Loucy (cell line): ENCODE results near the gene MAP7D3.

ENCODE experiments used
- H2AFZ ChIP-seq: fragments of 200-600 bp; sonication (generic); 2 replicates; pipeline ENCODE4 v1.6.0; 2016; ENCODE audit warnings: antibody characterized with exemption, mild to moderate bottlenecking, low read length, moderate library complexity
- H3F3A ChIP-seq: fragments of 200-600 bp; 2 replicates; pipeline ENCODE4 v1.6.0; 2016; ENCODE audit warnings: antibody characterized with exemption, low read depth, mild to moderate bottlenecking
- H3K27me3 ChIP-seq: fragments of 200-600 bp; sonication (generic); 2 replicates; pipeline ENCODE4 v1.6.1; 2014; ENCODE audit warnings: low read length, mild to moderate bottlenecking; ENCODE audit not compliant: insufficient read depth, poor library complexity, severe bottlenecking
- H3K36me3 ChIP-seq: fragments of 200-600 bp; sonication (generic); 2 replicates; pipeline ENCODE4 v1.6.1; 2016; ENCODE audit warnings: low read length; ENCODE audit not compliant: insufficient read depth
- H3K4me1 ChIP-seq: fragments of 200-600 bp; sonication (generic); 2 replicates; pipeline ENCODE4 v1.5.1; 2014; ENCODE audit warnings: low read length, mild to moderate bottlenecking; ENCODE audit not compliant: insufficient read depth, poor library complexity, severe bottlenecking
- H3K4me2 ChIP-seq: fragments of 200-600 bp; sonication (generic); 2 replicates; pipeline ENCODE4 v1.6.0; 2014; ENCODE audit warnings: antibody characterized with exemption, low read length, low read depth, mild to moderate bottlenecking; ENCODE audit not compliant: poor library complexity, severe bottlenecking
- H3K4me3 ChIP-seq: fragments of 200-600 bp; sonication (generic); 2 replicates; pipeline ENCODE4 v1.5.1; 2014; ENCODE audit warnings: low read length, mild to moderate bottlenecking, mixed read lengths; ENCODE audit not compliant: poor library complexity, severe bottlenecking
- H3K79me2 ChIP-seq: fragments of 200-600 bp; sonication (generic); 2 replicates; pipeline ENCODE4 v1.6.1; 2014; ENCODE audit warnings: low read length; ENCODE audit not compliant: insufficient read depth
- H3K9ac ChIP-seq: fragments of 200-600 bp; sonication (generic); 2 replicates; pipeline ENCODE4 v1.6.0; 2014; ENCODE audit warnings: mild to moderate bottlenecking, low read depth, low read length, moderate library complexity; ENCODE audit not compliant: poor library complexity, severe bottlenecking
- H3K9me2 ChIP-seq: fragments of 200-600 bp; sonication (generic); replicated peaks from 2 replicates; pipeline ENCODE4 v1.6.1; 2016; ENCODE audit warnings: low read depth, low read length, mixed read lengths
- H3K9me3 ChIP-seq: fragments of 200-600 bp; sonication (generic); 2 replicates; pipeline ENCODE4 v1.6.1; 2014; ENCODE audit warnings: mild to moderate bottlenecking, antibody characterized with exemption, low read length, low read depth; ENCODE audit not compliant: insufficient read depth
- H4K20me1 ChIP-seq: fragments of 200-600 bp; sonication (generic); 2 replicates; pipeline ENCODE4 v1.6.0; 2014; ENCODE audit warnings: antibody characterized with exemption, low read length, mild to moderate bottlenecking; ENCODE audit not compliant: insufficient read depth, poor library complexity, severe bottlenecking
- CTCF ChIP-seq: fragments of 200-600 bp; sonication (generic); conservative IDR thresholded peaks from 2 replicates; pipeline ENCODE4 v1.5.1; 2014; ENCODE audit warnings: mild to moderate bottlenecking, antibody characterized with exemption, low read length
- EZH2phosphoT487 ChIP-seq: fragments of 200-600 bp; IDR thresholded peaks from 2 replicates; pipeline ENCODE4 v1.6.1; 2018; ENCODE audit warnings: antibody characterized with exemption, mild to moderate bottlenecking, moderate library complexity, borderline replicate concordance

The MAP7D3 gene

GRCh38 chrX:136220540-136220939 is 30.7 kb downstream of the MAP7D3 start:
- H4K20me1 ChIP-seq: no peaks in the 10 kb centered on the region
- no peak overlapping the region for H3K4me3 ChIP-seq
- H3K4me1 ChIP-seq: no peaks in the 10 kb centered on the region
- H3K27me3 ChIP-seq: no peaks in the 10 kb centered on the region
- H3K9me2 ChIP-seq: no peaks in the 10 kb centered on the region
- H3K36me3 ChIP-seq: peaks cover 58% of the 10 kb centered on the region; the same call in 1 of the 2 replicates
- H3K9ac ChIP-seq: no peak overlapping the region
- H3K4me2 ChIP-seq: no peak overlapping the region
- no peaks in the 10 kb centered on the region for H3K79me2 ChIP-seq
- no peaks in the 10 kb centered on the region for H3F3A ChIP-seq
- no peaks in the 10 kb centered on the region for H3K9me3 ChIP-seq
- TF ChIP-seq CTCF: no peak
- TF ChIP-seq EZH2phosphoT487: no peak
- H2AFZ ChIP-seq: no peak overlapping the region

GRCh38 chrX:136219893-136220292 is 31.3 kb downstream of the MAP7D3 start:
- no peaks in the 10 kb centered on the region for H3K9me2 ChIP-seq
- no peaks in the 10 kb centered on the region for H4K20me1 ChIP-seq
- H3K4me2 ChIP-seq: no peak overlapping the region
- H3F3A ChIP-seq: no peaks in the 10 kb centered on the region
- H3K27me3 ChIP-seq: no peaks in the 10 kb centered on the region
- TF ChIP-seq CTCF: no peak
- no peak for TF ChIP-seq EZH2phosphoT487
- H3K4me1 ChIP-seq: no peaks in the 10 kb centered on the region
- no peak overlapping the region for H2AFZ ChIP-seq
- H3K9ac ChIP-seq: no peak overlapping the region
- H3K36me3 ChIP-seq: peaks cover 51% of the 10 kb centered on the region; the same call in 1 of the 2 replicates
- H3K9me3 ChIP-seq: no peaks in the 10 kb centered on the region
- H3K4me3 ChIP-seq: no peak overlapping the region
- no peaks in the 10 kb centered on the region for H3K79me2 ChIP-seq

GRCh38 chrX:136215559-136215958 is 35.6 kb downstream of the MAP7D3 start:
- Histone ChIP-seq H3K9ac (no peak overlapping the region), H3K4me1 (no peaks in the 10 kb centered on the region), H3F3A (no peaks in the 10 kb centered on the region), H3K4me2 (no peak overlapping the region), H3K79me2 (no peaks in the 10 kb centered on the region), H3K9me2 (no peaks in the 10 kb centered on the region), H3K27me3 (no peaks in the 10 kb centered on the region), H3K36me3 (peaks cover 23% of the 10 kb centered on the region; the same call in 1 of the 2 replicates), H3K4me3 (no peak overlapping the region), H3K9me3 (no peaks in the 10 kb centered on the region), H2AFZ (no peak overlapping the region), H4K20me1 (no peaks in the 10 kb centered on the region)
- TF ChIP-seq CTCF: no peak
- TF ChIP-seq EZH2phosphoT487: no peak
